Endothelial cell of umbilical vein (primary cell): Measurements from ENCODE around the gene PPM1J. TPM values are rescaled to one million over a fixed set of nuclear protein-coding genes. Genes with fewer than 3 reads are reported as not detected.

ENCODE experiments used
- BruUV-seq: library from RNA; stranded (reverse); fragments of 400-500 nt; replicated peaks from 2 replicates; lab custom pipeline; 2021; lab: Mats Ljungman, UMichigan
- CTCF ChIA-PET: fragments of 300-600, 350-600 bp; sonication (Branson Sonifier 250); formaldehyde crosslinking; loops from one replicate; lab custom pipeline; 2021; ENCODE audit warnings: antibody characterized with exemption, inconsistent platforms; lab: Charles Lee
- POLR2A ChIA-PET: fragments of 300-600, 350-600 bp; sonication (Branson Sonifier 250); formaldehyde crosslinking; loops from one replicate; lab custom pipeline; 2021; ENCODE audit warnings: antibody characterized with exemption, inconsistent platforms; lab: Charles Lee
- DNase-seq: peaks from one replicate; pipeline ENCODE4 v3.0.0-alpha.2; 2011; ENCODE audit warnings: low read depth, low spot score
- FAIRE-seq: peaks from 2 replicates; lab custom pipeline; 2011; peaks lifted over from hg19 to GRCh38; lab: Jason Lieb, UNC
- H2AFZ ChIP-seq: 2 replicates; pipeline ENCODE4 v1.6.0; 2012; ENCODE audit warnings: low read depth, low read length, control low read depth, inconsistent platforms
- H3K27ac ChIP-seq: 2 replicates; pipeline ENCODE4 v1.5.1; 2011; ENCODE audit warnings: low read depth, mild to moderate bottlenecking, control low read depth, low read length, moderate library complexity; ENCODE audit not compliant: insufficient read depth
- H3K27me3 ChIP-seq, 2 experiments: 2 replicates each; pipeline versions ENCODE4 v1.6.0 to v1.6.1; 2011; ENCODE audit warnings: low read length in 2 of 2, mixed read lengths in 1 of 2; ENCODE audit not compliant: control insufficient read depth in 2 of 2, insufficient read depth in 2 of 2
- H3K36me3 ChIP-seq, 2 experiments: 2 replicates in 1 of 2; 3 replicates in 1 of 2; pipeline ENCODE4 v1.5.1; 2011; ENCODE audit warnings: low read length in 2 of 2, mild to moderate bottlenecking in 1 of 2, moderate library complexity in 1 of 2; ENCODE audit not compliant: control insufficient read depth in 2 of 2, insufficient read depth in 2 of 2; ENCODE audit errors: extremely low read depth in 1 of 2
- H3K4me1 ChIP-seq: 3 replicates; pipeline ENCODE4 v1.5.1; 2011; ENCODE audit warnings: mild to moderate bottlenecking, low read length; ENCODE audit not compliant: control insufficient read depth, insufficient read depth; ENCODE audit errors: extremely low read depth
- H3K4me2 ChIP-seq: 2 replicates; pipeline ENCODE4 v1.6.1; 2011; ENCODE audit warnings: low read length, control low read depth, mixed read lengths; ENCODE audit not compliant: insufficient read depth
- H3K4me3 ChIP-seq, 3 experiments: fragments of 200-600 bp in 1 of 3; sonication (generic), shearing (Covaris generic) in 1 of 3; replicated peaks in 1 of 3; 2 replicates each; pipeline ENCODE4 v1.5.1; 2011 to 2016; ENCODE audit warnings: control low read depth in 3 of 3, low read length in 3 of 3, mild to moderate bottlenecking in 2 of 3, inconsistent platforms in 1 of 3, low read depth in 1 of 3, moderate library complexity in 1 of 3; ENCODE audit not compliant: insufficient read depth in 1 of 3
- H3K79me2 ChIP-seq: 2 replicates; pipeline ENCODE4 v1.6.0; 2012; ENCODE audit warnings: low read length, inconsistent platforms; ENCODE audit not compliant: control insufficient read depth, insufficient read depth
- H3K9ac ChIP-seq: replicated peaks from 2 replicates; pipeline ENCODE3; 2011; ENCODE audit warnings: low read length, control low read depth; ENCODE audit not compliant: insufficient read depth; ENCODE audit errors: extremely low read depth
- H3K9me1 ChIP-seq: replicated peaks from 3 replicates; pipeline ENCODE4 v1.6.0; 2011; ENCODE audit warnings: mild to moderate bottlenecking, low read length; ENCODE audit not compliant: control insufficient read depth, insufficient read depth; ENCODE audit errors: extremely low read depth
- H3K9me3 ChIP-seq: replicated peaks from 2 replicates; pipeline ENCODE4 v1.5.1; 2012; ENCODE audit warnings: low read length, inconsistent platforms; ENCODE audit not compliant: control insufficient read depth, insufficient read depth
- H4K20me1 ChIP-seq: replicated peaks from 2 replicates; pipeline ENCODE3; 2011; ENCODE audit warnings: mild to moderate bottlenecking, low read length; ENCODE audit not compliant: control insufficient read depth, insufficient read depth; ENCODE audit errors: extremely low read depth
- CTCF ChIP-seq, 2 donors: IDR thresholded peaks; 1 replicate in 1 of 2; 2 replicates in 1 of 2; pipeline ENCODE4 v1.5.1; 2011; ENCODE audit warnings: low read length in 2 of 2, mild to moderate bottlenecking in 2 of 2, moderate library complexity in 2 of 2, control low read depth in 1 of 2, inconsistent platforms in 1 of 2, low read depth in 1 of 2; ENCODE audit not compliant: insufficient read depth in 1 of 2; ENCODE audit errors: extremely low read depth in 1 of 2
- EZH2 ChIP-seq: IDR thresholded peaks from 2 replicates; pipeline ENCODE4 v1.6.1; 2012; ENCODE audit warnings: borderline replicate concordance, low read depth, mild to moderate bottlenecking, moderate library complexity, low read length, inconsistent platforms; ENCODE audit not compliant: severe bottlenecking
- FOS ChIP-seq: IDR thresholded peaks from 2 replicates; pipeline ENCODE4 v1.6.1; 2011; ENCODE audit warnings: mild to moderate bottlenecking, low read length, moderate library complexity, borderline replicate concordance; ENCODE audit not compliant: insufficient read depth
- GATA2 ChIP-seq: IDR thresholded peaks from 2 replicates; pipeline ENCODE4 v1.7.0; 2011; ENCODE audit warnings: low read depth, mild to moderate bottlenecking, moderate library complexity, mixed read lengths, low read length; ENCODE audit not compliant: insufficient read length, insufficient read depth
- JUN ChIP-seq: IDR thresholded peaks from 2 replicates; pipeline ENCODE4 v1.6.1; 2011; ENCODE audit warnings: borderline replicate concordance, low read depth; ENCODE audit not compliant: insufficient read length, insufficient read depth
- MAX ChIP-seq: IDR thresholded peaks from 2 replicates; pipeline ENCODE4 v1.6.1; 2011; ENCODE audit not compliant: insufficient read depth, insufficient read length
- MYC ChIP-seq: IDR thresholded peaks from one replicate; pipeline ENCODE4 v1.6.1; 2011; ENCODE audit warnings: mild to moderate bottlenecking, low read depth, low read length
- POLR2A ChIP-seq: IDR thresholded peaks from 2 replicates; pipeline ENCODE4 v1.6.1; 2012; ENCODE audit warnings: low read depth, mild to moderate bottlenecking, control low read depth, low read length
- POLR2AphosphoS5 ChIP-seq: IDR thresholded peaks from 2 replicates; pipeline ENCODE4 v1.6.1; 2012; ENCODE audit warnings: low read depth, mild to moderate bottlenecking, control low read depth, low read length, moderate library complexity; ENCODE audit not compliant: insufficient read depth
- dilution Hi-C: fragments of 300-500 bp; cut with MboI; formaldehyde crosslinking; loops from one replicate; pipeline ENCODE4 v1.15.0; 2019; ENCODE audit warnings: low sequenced_read_pairs; ENCODE audit not compliant: extremely low pct_ligation_motif_present
- intact Hi-C: fragments of 100-400 bp; cut with micrococcal nuclease; formaldehyde crosslinking; loops from one replicate; pipeline ENCODE4 v1.10.0; 2022
- polyA plus RNA-seq, 4 experiments: library from polyadenylated mRNA; depleted of rRNA in 3 of 4; stranded (reverse) in 3 of 4; unstranded in 1 of 4; fragments of >200 nt; gene quantifications; 2 replicates each; pipeline versions ENCODE4 v1.2.1 to v1.2.3, GENCODE V29; 2011 to 2012; ENCODE audit warnings: missing spikeins in 1 of 4
- total RNA-seq: library from RNA; stranded (reverse); gene quantifications from 2 replicates; pipeline ENCODE4 v1.2.3, GENCODE V29; 2021

Gene PPM1J
- total and polyA plus RNA-seq, 2 donors (not counting 3 experiments of a cell fraction or from before 2014, with no cell fraction given): 1.7 to 3.1 TPM

GRCh38 chr1:112712191-112712590 lies 2.9 kb downstream of the PPM1J start:
- no peaks in the 10 kb centered on the region for H4K20me1 ChIP-seq
- ChIA-PET CTCF (interaction anchor here (0.9 kb wide), 1 partner anchor 37 kb away, joined by 3 read pairs; no protein-coding TSS in a partner anchor), POLR2A (interaction anchor here (0.6 kb wide), 1 partner anchor 224 kb away, joined by 5 read pairs; no protein-coding TSS in a partner anchor)
- H3K27me3 ChIP-seq: no peaks in the 10 kb centered on the region
- BruUV-seq: no TSS peak
- no peak overlapping the region for H3K27ac ChIP-seq
- H3K4me1 ChIP-seq: peaks cover 15% of the 10 kb centered on the region
- no peak overlapping the region for H3K4me2 ChIP-seq
- TF ChIP-seq POLR2A: no peak
- TF ChIP-seq FOS: no peak
- no peak for TF ChIP-seq JUN
- TF ChIP-seq CTCF (IDR thresholded peaks at IDR 0.05; ENCODE audit: extremely low read depth in 1 of 2, insufficient read depth in 1 of 2, low read depth in 1 of 2, low read length in 2 of 2): no peak
- TF ChIP-seq MAX: no peak
- no peak for TF ChIP-seq POLR2AphosphoS5
- TF ChIP-seq GATA2: no peak
- TF ChIP-seq EZH2: no peak
- no peak for TF ChIP-seq MYC
- no peak overlapping the region for H2AFZ ChIP-seq
- DNase-seq (no peak), FAIRE-seq (no peak)
- no peaks in the 10 kb centered on the region for H3K9me1 ChIP-seq
- intact Hi-C loops (loop anchor here (5.0 to 10.0 kb wide), 2 partner anchors 415 to 1193 kb away; partner anchors contain the start of genes AP4B1 and DCLRE1B), dilution Hi-C loops (no loop called here)
- H3K9me3 ChIP-seq: no peaks in the 10 kb centered on the region
- no peaks in the 10 kb centered on the region for H3K36me3 ChIP-seq
- H3K4me3 ChIP-seq: no peak overlapping the region
- H3K79me2 ChIP-seq: no peaks in the 10 kb centered on the region
- H3K9ac ChIP-seq: no peak overlapping the region
